Measurements from ENCODE around the gene ANKS3.

Gene ANKS3

DNA sequence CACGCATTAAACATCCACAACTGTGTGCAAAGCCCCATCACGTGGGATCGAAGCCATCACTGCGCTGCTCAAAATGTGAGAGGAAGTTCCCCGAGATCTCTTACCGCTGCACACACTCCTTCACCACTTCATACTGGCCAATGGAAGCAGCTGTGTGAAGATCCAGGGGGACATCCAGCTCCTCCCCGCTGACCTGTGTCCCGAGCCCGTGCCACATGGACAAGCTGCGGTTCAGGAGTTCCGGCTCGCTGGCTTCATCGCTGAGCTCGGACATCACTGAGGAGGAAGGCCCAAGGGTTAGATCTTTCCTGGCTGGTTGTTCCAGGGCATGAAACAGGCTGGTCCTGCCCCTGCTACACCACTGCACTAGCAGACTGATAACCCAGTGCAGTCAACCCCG is 4.2 kb downstream of the ANKS3 start:
- in situ Hi-C loops (cut with MboI; ENCODE audit: low sequenced_read_pairs), result no loop called here

GRCh38 chr16:4728676-4729075 is 5.4 kb downstream of the ANKS3 start:
- in situ Hi-C loops (cut with MboI; ENCODE audit: low sequenced_read_pairs), result no loop called here

- in situ Hi-C loops (cut with MboI; ENCODE audit: low sequenced_read_pairs), result no loop called here
Observed at GRCh38 chr16:4726616-4727015, 7.5 kb downstream of the ANKS3 start.

DNA sequence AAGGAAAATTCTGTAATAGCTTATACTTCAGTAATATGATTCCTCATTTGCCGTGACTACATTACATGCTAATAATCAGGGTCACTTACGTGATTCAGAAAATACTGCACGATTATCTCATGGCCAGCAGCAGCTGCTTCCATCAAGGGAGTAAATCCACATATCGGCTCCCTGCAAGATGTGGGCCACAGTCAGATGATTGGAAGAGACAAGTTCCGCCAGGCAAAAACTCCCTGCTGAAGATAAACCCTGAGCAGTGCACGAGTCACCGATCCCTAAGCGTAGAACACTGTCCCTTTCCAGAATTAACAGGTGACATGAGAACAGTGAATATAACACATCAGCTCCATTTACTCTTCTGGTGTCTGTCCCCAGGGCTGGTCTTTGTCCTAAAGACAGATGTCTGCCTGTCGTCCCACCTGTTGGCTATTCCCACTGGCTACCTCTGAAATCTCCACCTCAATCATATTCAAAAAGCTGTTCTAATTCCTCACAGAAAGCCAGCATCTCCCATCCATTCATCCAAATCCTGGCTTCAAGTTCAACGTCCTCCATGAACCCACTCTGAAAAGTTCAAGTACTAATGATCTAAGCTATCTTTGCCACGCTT is 9.3 kb downstream of the ANKS3 start:
- in situ Hi-C loops (cut with MboI; ENCODE audit: low sequenced_read_pairs), result no loop called here

DNA sequence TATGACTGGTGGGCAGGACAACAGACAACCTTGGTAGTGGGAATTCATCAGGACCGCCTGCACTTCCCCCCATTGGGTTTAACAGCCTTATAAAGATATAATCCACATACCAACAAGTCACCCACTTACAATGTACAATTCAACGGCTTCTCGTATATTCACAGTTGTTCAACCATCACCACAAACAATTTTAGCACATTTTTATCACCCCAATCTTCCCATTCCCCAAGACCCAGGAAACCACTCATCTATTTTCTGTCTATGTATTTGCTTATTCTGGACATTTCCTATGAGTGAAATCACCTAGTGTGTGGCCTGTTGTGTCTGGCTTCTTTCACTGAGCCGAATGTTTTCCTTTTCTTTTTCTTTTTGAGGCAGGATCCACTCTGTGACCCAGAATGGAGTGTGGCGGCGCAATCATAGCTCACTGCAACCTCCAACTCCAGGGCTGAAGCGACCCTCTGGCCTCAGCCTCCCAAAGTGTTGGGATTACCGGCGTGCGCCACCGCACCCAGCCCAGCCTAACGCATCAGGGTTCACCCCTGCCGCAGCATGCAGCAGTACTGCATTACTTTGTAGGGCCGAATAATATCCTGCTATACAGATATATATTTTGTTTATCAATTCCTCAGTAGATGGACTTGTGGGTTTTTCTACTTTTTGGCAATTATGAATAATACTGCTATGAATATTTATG is 10.9 kb downstream of the ANKS3 start:
- in situ Hi-C loops (cut with MboI; ENCODE audit: low sequenced_read_pairs), result no loop called here

GRCh38 chr16:4718466-4718865 is 15.6 kb downstream of the ANKS3 start:
- in situ Hi-C loops (cut with MboI; ENCODE audit: low sequenced_read_pairs), result no loop called here

DNA sequence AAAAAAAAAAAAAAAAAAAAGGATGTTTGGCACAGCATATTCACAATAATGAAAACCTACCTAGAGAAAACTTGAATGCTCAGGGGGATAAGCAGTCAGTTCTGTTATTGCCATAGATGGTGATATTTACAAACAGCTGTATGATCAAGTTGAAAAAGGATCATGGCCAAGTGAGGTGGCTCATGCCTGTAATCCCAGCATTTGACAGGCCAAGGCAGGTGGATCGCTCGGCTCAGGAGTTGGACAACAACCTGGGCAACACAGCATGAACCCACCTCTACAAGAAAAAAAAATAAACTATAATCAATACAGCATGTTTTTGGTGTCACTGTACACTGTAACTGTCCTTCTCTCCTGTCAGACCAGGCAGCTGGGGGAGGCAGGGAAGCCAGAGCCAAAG is 19.1 kb downstream of the ANKS3 start:
- in situ Hi-C loops (cut with MboI; ENCODE audit: low sequenced_read_pairs), result no loop called here

DNA sequence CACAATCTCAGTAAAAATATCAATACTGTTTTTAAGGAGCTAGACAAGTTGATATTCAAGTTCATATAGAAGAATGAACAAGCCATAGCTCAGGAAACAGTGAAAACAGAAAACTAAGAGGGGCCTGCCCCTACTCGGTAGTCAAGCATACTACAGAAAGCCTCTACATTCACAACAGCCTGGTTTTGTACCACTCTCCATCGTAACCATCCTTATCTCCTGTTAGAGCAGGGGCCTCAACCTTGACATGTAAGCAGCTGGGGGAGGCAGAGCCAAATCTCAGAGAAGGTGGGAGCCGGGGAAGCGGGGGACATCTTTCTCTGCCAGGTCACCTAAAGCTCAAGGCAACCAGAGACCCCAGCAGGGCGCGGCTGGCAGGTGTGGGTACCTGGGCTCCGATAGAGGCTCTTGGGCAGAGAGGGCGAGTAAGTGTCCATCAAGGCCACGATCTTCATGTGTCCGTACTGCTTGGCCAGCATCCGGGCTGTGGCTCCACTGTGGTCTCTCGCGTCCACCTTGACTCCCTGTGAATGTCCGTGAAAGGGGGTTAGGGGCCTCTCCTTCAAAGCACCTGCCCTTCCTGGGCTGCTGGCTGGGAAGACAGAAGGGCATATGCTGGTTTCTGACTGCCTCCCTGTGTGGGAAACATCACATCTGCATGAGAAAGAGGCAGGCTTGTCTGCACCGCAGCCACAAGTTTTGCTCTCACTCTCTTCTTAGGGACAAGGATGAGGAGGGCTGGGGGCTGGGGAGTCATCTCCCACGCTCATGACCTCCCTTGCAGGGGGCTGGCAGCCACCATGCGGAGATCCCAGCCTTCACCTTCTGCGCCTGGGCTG is 20.2 kb downstream of the ANKS3 start:
- in situ Hi-C loops (cut with MboI; ENCODE audit: low sequenced_read_pairs), result no loop called here

DNA sequence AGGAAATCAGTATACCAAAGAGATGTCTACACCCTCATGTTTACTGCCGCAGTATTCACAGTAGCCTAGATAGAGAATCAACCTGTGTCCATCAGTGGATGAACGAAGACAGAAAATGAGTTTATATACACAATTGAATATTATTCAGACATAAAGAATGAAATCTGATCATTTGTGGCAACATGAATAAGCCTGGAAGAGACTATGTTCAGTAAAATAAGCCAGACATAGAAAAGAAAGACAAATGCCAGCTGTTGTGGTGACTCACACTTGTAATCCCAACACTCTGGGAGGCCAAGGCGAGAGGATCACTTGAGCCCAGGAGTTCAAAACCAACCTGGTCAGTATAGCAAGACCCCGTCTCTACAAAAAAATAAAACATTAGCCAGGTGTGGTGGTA is 24.6 kb downstream of the ANKS3 start:
- in situ Hi-C loops (cut with MboI; ENCODE audit: low sequenced_read_pairs), result no loop called here

- in situ Hi-C loops (cut with MboI; ENCODE audit: low sequenced_read_pairs), result no loop called here
Observed at GRCh38 chr16:4706871-4707270, 27.2 kb downstream of the ANKS3 start.

DNA sequence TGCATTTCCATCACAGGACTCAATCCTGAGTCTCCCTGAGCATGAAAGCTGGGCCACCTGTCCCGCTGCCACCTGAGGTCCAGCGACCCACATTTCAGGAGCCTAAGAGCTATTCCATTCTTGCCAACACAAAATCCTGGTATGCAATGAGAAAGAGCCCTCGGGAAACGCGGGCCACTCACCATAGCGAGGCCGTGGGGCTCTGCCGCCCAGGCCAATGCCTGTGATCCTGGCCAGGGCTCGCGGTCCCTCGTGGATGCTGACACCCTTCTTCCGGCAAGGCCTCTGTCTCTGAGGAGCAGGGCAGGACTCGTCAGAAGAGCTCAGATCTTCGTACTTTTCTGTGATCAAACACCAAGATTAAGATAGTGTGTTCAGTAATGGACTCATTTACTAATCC is 29.2 kb downstream of the ANKS3 start:
- in situ Hi-C loops (cut with MboI; ENCODE audit: low sequenced_read_pairs), result no loop called here

DNA sequence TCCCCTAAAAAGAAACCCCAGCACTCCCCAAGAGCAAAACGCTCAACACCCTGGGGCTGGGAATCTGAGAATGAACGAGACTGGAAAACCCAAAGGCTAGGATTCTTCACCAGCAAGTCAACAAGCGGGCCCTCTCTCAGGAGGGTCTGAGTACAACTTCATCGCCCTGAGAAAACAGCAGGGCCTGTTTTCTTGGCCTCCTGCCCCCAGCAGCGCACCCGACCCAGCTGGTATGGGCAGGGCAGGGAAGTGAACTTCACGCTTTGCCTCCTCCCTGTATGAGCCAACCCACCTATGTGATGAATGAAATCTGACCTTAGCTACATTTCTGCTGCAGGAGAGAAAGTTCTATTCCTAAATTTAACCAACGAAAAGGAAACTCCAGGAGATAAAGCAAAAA is 29.6 kb downstream of the ANKS3 start:
- in situ Hi-C loops (cut with MboI; ENCODE audit: low sequenced_read_pairs), result no loop called here

- in situ Hi-C loops (cut with MboI; ENCODE audit: low sequenced_read_pairs), result no loop called here
Observed at GRCh38 chr16:4703906-4704305, 30.2 kb downstream of the ANKS3 start.

GRCh38 chr16:4702466-4702808 is 31.6 kb downstream of the ANKS3 start:
- in situ Hi-C loops (cut with MboI; ENCODE audit: low sequenced_read_pairs), result no loop called here

DNA sequence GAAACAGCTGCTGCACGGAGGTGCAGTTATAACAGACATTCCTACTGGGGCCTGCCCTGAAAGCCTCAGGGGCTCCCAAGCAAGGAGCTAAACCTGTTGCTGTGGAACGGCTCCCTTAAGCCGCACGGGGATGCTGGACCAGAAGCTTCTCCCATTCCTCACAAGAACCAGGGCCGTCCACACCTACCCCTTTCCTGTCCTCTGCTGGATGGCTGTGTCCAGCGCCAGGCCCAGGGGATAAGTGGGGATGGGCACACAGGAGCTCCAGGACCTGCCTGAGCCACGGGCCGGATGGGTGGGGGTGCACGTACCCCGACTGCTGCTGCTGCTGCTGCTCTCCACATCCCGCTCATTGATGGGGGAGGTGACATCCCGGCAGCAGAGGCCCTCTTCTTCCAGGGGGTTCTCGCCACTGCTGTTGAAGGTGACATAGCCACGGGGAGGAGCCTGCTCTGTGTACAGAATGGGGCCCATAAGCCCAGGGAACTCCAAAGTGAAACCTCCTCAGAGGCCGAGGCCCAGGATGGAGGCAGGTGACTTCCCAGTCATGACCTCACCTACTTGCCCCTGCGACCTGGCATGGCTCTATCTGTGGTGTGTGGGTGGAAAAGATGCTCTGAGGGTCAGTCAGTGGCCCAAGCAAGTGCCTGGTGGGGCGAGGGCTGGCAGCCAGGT is 32.1 kb downstream of the ANKS3 start:
- in situ Hi-C loops (cut with MboI; ENCODE audit: low sequenced_read_pairs), result no loop called here

DNA sequence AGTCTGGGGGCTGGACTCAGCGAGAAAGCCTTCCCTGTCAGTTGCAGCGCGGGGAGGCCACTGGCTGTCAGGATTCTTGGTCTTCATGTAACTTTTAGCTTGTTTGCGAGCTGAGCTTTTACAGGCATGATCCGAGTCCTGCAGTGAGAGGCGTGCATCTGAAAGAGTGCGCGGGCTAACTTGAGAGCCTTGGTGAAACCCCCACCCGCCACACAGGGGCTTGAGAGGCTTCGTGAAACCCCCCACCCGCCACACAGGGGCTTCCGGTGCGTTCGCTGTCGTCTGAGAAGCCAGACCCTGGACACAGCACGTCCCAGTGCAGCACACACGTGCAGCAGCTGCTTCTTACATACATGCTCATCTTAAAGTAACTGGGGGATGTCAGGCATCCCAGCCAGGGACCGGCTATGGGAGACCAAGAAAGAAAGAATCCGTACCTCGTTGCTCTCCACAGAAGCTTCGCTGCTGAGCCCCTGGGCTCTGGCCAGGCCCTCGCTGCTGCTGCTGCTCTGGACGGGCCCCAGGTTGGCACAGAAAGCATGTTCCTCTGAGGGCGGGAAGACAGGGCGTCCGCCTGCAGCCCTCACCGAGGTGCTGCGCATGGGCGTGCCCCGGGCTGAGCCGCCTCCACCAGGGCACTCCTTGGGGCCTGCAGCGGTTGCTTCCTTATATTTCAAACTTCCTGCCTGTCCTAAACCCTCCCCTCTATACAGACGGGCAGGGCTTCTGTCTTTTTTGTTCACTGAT is 32.9 kb downstream of the ANKS3 start:
- in situ Hi-C loops (cut with MboI; ENCODE audit: low sequenced_read_pairs), result no loop called here

- in situ Hi-C loops (cut with MboI; ENCODE audit: low sequenced_read_pairs), result no loop called here
Observed at GRCh38 chr16:4700380-4700996, 33.6 kb downstream of the ANKS3 start.

DNA sequence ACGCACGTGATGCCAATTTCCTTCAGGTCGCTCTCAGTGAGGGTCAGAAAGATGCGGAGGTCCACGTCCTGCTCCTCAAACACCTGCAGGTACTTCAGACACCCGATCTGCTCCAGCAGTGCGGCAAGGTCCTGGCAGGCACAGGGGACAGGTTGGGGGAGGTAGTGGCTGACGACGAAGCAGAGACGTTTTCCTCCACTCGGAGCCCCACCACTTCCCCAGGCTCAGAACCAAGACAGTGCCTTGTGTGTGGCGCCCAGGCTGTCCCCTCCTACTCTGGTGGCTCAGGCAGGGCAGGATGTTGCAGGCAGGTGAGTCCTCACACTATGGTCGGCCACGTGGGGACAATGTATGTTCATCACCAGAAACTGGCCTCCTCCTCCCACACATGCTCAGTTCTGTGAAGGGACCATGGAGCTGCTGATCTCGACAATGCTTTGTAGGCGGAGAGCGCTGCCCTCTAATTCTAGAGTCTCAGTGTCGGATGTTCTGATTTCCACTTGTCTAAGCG is 35.0 kb downstream of the ANKS3 start:
- in situ Hi-C loops (cut with MboI; ENCODE audit: low sequenced_read_pairs), result no loop called here

DNA sequence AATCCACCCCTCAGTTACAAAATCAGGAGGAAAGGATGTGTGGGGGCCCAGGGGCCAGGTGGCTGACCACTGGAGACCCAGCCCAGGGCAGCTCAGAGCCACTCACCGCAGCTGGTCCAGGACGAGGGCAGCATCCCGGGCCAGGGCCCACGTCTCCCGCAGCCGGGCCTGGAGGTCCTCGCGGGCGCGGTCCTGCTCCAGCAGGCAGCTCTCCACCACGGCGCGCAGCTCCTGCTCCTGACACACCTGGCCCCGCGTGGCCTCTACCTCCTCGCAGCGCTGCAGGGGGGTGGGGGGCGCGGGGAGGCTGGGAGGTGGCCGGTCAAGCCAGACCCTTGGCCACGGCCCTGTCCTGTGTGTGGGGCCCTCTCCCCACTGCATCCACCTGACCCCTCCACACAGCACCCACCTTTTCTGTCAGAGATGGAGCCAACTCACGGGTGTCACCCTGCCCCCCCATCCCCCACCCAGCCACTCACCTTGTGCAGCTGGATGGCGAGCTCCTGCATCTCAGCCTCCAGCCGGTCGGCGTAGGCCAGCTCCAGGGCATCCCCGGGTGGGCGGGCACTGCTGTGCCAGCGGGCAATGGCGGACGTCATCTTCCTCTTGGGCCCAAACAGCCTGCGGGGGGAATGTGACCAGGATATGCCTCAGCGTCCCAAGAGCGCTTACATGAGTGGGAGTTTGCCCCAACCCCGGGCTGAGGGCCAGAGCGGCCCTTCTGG is 35.6 kb downstream of the ANKS3 start:
- in situ Hi-C loops (cut with MboI; ENCODE audit: low sequenced_read_pairs), result no loop called here

DNA sequence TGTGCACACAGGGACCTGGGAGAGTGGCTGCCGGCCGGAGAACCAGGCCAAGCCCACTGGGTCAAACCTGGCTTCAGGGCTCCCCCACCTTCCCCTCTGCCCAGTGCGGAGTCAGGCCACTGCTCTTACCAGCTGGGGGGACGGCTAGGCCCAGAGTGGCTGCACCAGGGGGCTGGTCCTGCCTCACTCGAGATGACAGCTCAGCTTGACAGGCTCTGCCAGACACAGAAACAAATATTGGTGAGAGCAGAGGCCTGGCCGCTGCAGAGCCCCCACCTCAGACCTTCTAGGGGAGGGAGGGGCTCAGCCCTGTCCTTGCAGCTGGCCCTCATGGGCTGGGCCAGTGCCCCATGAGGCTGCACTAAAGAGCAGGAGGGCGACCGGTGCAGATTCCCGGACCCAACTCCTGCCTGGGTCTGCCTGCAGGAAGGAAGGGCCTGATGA is 36.2 kb downstream of the ANKS3 start:
- in situ Hi-C loops (cut with MboI; ENCODE audit: low sequenced_read_pairs), result no loop called here

All from HL-60/S4 treated with retinoic acid at 250 ng/mL for 4 days and 3 days (cell line).